ENCODE measurements around the gene TRMT6.

The TRMT6 gene, protein sequence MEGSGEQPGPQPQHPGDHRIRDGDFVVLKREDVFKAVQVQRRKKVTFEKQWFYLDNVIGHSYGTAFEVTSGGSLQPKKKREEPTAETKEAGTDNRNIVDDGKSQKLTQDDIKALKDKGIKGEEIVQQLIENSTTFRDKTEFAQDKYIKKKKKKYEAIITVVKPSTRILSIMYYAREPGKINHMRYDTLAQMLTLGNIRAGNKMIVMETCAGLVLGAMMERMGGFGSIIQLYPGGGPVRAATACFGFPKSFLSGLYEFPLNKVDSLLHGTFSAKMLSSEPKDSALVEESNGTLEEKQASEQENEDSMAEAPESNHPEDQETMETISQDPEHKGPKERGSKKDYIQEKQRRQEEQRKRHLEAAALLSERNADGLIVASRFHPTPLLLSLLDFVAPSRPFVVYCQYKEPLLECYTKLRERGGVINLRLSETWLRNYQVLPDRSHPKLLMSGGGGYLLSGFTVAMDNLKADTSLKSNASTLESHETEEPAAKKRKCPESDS

GRCh38 chr20:5950271-5951031, at the start of gene TRMT6, which contains the start of gene MCM8:
TRMT6 (minus strand) TSS chr20:5950533; CDS start chr20:5950405, 128 bp downstream.
MCM8 (plus strand) TSS chr20:5950652; CDS start chr20:5952016, 1,364 bp downstream.
- DNase-seq = peak; percentile 97

GRCh38 chr20:5999783-6000182, 49.5 kb upstream of the TRMT6 start:
- DNase-seq = no peak

- no peak for DNase-seq
Measured at GRCh38 chr20:5996765-5997164, 46.4 kb upstream of the TRMT6 start.

DNA sequence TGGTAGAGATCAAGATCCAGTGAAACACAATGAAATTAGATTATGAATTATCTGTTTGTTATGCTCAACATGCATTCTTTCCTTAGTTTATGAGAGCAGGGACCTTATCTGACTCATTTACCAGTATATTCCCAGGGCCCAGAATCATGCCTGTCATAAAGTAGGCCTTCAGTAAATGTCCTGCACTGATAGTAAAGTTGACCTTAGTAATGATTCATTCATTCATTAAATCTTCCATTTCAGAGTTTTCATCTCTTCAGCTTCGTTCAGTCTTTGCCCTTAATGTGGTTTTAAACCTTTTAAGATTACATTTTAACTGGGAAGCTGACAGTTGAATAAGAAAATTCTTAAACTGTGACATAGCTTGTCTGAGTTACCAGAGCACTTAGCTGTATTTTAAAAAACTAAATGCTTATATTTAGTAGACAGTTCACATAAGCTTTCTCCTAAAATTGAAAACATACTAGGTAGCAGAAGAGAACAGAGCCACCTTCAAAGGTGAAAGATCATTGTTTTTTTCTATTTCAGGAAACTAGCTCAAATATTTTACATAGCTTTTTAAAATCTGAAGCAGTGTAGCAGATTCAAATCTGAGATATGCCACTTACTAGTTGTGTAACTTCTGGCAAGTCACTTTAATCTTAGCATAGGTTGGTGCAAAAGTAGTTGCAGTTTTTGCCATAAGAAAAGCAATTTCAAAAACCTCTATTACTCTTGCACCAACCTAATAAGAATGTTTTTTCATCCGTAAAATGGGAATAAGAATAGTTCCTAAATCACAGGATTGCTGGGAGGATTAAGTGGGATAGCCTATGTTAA, 41.5 kb upstream of the TRMT6 start:
- no peak for DNase-seq

GRCh38 chr20:5990946-5991345, 40.6 kb upstream of the TRMT6 start:
- DNase-seq = no peak

DNA sequence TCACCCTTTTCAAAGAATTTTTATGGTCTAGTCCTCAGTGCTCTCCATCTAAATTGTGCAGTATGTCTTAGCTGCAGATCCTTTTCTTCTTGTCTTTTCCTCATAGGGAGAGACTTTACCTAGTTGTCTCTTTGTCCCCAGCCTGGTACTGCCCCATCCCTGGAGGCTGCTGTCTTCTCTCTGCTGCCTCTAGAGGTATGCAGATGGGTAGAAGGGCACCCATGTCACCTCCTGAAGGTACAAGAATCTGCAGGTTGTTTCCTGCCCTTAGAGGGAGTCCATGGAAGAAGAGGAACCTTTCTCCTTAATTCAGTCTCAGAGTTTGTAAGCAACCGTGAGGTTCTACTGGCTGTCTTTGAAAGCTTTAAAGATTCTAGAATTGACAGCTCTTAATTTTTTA, 39.2 kb upstream of the TRMT6 start:
- no peak for DNase-seq

GRCh38 chr20:5987383-5987782, 37.0 kb upstream of the TRMT6 start:
- no peak for DNase-seq

DNA sequence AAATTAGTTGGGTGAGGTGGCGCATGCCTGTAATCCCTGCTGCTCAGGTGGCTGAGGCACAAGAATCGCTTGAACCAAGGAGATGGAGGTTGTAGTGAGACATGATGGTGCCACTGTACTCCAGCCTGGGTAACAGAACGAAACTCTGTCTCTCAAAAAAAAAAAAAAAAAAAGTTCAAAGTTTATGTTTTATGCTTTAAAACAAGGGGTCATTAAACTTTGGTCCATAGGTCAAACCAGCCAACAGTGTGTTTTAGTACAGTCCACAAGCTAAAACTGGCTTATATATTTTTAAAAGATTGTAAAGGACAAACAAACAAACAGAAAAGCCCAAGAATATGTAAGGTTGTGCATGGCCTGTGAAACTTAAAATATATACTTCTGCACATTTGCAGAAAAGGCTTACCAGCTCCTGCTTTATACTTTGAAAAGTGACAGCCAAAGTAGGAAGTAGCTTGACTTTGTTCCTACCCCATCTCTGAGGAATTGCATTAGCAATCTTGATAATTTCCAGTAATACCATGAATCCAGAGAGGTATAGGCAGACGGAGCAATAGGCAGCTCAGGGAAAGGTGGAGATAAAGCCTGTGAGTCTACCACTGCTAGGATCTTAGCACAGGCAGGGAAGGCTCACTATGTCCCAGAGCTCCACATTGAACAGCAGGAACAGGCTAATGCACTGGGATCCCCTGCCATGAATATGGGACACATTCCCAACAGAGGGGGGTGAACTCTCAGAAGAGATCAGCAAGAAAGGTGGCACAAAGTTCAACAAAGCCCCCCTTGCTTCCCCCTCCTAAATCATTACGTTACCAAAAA, 30.6 kb upstream of the TRMT6 start:
- no peak for DNase-seq

DNA sequence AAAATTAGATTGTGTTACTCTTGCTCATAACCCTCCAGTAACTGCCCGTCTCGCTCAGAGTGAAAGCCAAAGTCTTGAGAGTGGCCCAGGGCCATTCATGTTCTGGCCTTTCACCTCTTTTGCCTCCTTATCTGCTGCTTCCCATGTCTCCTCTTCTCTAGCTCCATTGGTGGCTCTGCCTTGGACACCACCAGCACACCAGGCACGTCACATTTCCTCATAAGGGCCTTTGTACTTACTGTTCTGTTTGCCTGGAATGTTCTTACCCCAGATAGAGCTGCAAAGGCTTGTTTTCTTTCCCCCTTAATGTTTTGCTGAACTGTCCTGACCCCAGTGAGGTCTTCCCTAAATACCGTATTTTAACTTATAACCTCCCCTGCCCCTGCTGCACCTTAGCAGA, 29.5 kb upstream of the TRMT6 start:
- no peak for DNase-seq

- DNase-seq = no peak
Measured at GRCh38 chr20:5977975-5978374, 27.6 kb upstream of the TRMT6 start.

DNA sequence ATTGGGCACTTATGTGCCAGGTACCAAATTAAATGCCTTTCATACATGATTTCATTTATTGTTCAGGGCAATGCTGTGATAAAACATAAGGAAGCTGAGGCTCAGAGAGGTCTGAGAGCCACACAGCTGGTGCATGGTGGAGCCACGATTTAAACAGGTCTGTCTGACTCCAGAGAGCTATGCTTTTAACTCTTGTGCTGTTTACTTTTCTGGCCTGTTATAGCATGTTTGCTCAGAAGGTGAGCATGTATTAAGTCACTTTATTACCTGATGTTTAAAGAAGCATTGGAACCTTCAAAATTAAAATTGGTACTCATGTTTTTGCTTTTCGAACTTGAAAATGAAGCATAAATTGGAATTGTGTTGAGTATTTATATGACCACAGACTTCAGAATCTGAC, 26.9 kb upstream of the TRMT6 start:
- no peak for DNase-seq

GRCh38 chr20:5975778-5976177, 25.4 kb upstream of the TRMT6 start:
- DNase-seq = no peak

DNA sequence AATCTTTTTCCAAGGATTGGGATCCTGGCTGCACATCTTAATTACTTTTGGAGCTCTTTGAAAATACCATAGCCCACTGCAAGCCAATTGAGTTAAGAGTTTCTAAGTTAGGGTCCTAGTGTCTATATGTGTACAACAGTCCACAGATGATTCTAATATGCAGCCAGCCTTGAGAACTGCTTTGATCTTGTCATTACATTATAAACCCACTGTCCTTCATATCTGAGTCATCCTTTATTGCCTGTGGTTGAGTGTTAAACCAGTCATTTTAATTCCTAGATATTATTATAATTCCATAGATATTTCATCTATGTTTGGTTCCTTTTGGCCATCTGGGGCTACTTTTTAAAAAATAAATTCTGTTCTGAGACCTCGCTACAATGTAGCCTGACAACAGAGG, 24.2 kb upstream of the TRMT6 start:
- no peak for DNase-seq

DNA sequence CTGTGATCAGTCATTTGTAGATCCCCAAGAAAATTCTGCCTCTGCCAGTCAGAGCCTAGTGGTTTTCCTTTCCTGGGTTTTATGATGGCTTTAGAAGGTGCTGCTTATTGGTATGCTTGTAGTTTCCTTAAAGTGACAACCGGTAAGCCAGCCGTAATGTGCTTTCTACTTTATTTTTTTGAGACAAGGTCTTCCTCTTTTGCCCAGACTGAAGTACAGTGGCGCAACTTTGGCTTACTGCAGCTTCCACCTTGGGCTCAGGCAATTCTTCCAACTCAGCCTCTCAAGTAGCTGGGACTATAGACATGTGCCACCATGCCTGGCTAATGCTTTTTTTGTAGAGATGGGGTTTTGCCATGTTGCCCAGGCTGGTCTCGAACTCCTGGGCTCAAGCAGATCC, 23.6 kb upstream of the TRMT6 start:
- DNase-seq = no peak

GRCh38 chr20:5973172-5973571, 22.8 kb upstream of the TRMT6 start:
- DNase-seq = no peak

GRCh38 chr20:5971203-5971602, 20.9 kb upstream of the TRMT6 start:
- DNase-seq = no peak

GRCh38 chr20:5970381-5970780, 20.0 kb upstream of the TRMT6 start:
- no peak for DNase-seq

DNA sequence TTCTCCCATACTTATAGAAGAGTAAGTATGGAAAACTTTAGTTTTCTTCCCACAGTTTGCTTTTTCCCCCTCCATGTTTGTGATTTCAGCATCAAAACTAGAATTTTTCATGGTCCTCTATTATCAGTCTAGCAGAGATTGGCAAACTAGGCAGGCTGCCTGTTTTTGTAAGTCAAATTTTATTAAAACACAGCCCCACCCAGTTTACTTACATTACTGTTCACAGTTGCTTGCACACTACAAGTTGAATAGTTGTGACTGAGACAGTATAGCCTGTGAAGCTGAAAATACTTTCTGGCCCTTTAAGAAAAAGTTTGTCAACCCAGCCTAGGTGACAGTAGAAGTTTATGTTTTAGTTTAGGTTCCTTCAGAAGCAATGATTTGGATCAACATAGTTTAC, 19.6 kb upstream of the TRMT6 start:
- DNase-seq = no peak

DNA sequence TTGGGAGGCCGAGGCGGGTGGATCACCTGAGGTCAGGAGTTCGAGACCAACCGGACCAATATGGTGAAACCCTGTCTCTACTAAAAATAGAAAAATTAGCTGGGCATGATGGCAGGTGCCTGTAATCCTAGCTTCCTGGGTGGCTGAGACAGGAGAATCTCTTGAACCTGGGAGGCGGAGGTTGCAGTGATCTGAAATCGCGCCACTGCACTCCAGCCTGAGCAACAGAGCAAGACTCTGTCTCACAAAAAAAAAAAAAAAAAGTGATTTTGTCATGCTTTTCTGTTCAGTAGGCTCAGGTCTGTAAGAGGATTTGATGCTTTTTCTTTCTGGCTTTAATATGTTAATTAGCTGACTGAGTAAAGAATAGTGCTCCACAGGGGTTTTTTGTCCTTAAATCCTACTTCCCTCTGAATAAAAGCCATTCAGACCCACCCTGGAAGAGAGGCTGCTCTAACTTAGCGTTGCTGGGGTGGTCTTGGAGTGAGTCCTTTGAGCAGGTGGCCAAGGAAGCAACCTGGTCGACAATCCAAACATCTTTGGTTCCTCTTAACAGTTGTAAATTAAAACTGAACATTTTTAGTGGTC, 19.1 kb upstream of the TRMT6 start:
- DNase-seq = no peak

DNA sequence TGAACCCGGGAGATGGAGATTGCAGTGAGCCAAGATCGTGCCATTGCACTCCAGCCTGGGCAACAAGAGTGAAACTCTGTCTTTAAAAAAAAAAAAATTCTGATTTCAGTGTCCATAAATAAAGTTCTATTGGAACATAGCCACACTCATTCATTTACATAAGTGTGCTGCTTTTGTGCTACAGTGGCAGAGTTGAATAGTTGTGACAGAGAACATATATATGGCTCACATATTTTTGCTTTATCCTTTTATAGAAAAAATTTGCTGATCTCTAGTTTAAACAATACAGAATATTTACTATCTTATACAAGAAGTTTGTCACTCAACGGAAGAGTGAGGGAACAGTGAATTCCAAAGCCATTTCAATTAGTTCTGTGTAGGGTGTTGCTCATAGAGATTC, 18.1 kb upstream of the TRMT6 start:
- no peak for DNase-seq

- DNase-seq = no peak
Measured at GRCh38 chr20:5967469-5967868, 17.1 kb upstream of the TRMT6 start.

DNA sequence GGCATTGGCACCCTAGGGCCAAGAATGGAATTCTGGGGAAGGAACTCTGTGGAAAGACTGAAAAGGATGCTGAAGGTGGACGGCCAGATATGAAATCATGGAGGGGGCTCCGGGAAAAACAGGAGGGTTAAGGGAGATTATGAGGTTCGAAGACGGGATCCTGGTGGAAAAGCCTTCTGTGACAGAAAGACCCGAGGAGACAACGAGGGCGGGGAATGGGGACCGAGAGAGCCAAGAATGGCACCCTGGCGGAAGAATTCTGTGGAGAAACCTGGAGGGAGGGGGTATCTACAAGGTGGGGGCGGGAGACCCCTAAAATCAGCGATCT, 426 bp downstream of the TRMT6 start:
- DNase-seq = no peak
